H9 (cell line): ENCODE results near the gene NRM. TPM values are rescaled to one million over a fixed set of nuclear protein-coding genes. Genes with fewer than 3 reads are reported as not detected.
A peak's percentile ranks its signal among the peaks of the same experiment; 100 is the strongest.

Source experiments
- DNase-seq: peaks from one replicate; pipeline ENCODE4 v3.0.0-alpha.2; 2017
- H2AFZ ChIP-seq: one replicate; pipeline ENCODE4 v1.6.1; 2013; ENCODE audit warnings: mild to moderate bottlenecking, low read length, control low read depth, moderate library complexity
- H2AK5ac ChIP-seq: 2 replicates; pipeline ENCODE4 v1.6.1; 2013; ENCODE audit warnings: low read length, control low read depth, mixed read lengths; ENCODE audit not compliant: insufficient read length
- H2BK120ac ChIP-seq: one replicate; pipeline ENCODE4 v1.6.1; 2013; ENCODE audit warnings: low read depth, mild to moderate bottlenecking, low read length, control low read depth, inconsistent platforms; ENCODE audit not compliant: poor library complexity, severe bottlenecking
- H2BK12ac ChIP-seq: 2 replicates; pipeline ENCODE4 v1.6.1; 2013; ENCODE audit warnings: low read length, control low read depth, mixed read lengths, low read depth; ENCODE audit not compliant: insufficient read length
- H2BK15ac ChIP-seq: 2 replicates; pipeline ENCODE4 v1.6.1; 2013; ENCODE audit warnings: low read depth, low read length, control low read depth
- H2BK20ac ChIP-seq: one replicate; pipeline ENCODE4 v1.6.1; 2013; ENCODE audit warnings: low read depth, mild to moderate bottlenecking, low read length, control low read depth, inconsistent platforms; ENCODE audit not compliant: poor library complexity, severe bottlenecking
- H2BK5ac ChIP-seq: 2 replicates; pipeline ENCODE4 v1.6.1; 2013; ENCODE audit warnings: low read length, control low read depth, mixed read lengths; ENCODE audit not compliant: insufficient read length
- H3K14ac ChIP-seq: 2 replicates; pipeline ENCODE4 v1.6.1; 2013; ENCODE audit warnings: low read length, control low read depth; ENCODE audit not compliant: insufficient read depth
- H3K18ac ChIP-seq: 2 replicates; pipeline ENCODE4 v1.6.1; 2013; ENCODE audit warnings: low read depth, mild to moderate bottlenecking, mixed read lengths, low read length, control low read depth; ENCODE audit not compliant: insufficient read length
- H3K23ac ChIP-seq: 2 replicates; pipeline ENCODE4 v1.6.1; 2013; ENCODE audit warnings: low read length, control low read depth, mixed read lengths, low read depth; ENCODE audit not compliant: insufficient read length
- H3K23me2 ChIP-seq: 2 replicates; pipeline ENCODE4 v1.6.1; 2013; ENCODE audit warnings: low read depth, mild to moderate bottlenecking, mixed read lengths, low read length, control low read depth; ENCODE audit not compliant: insufficient read length, poor library complexity, severe bottlenecking
- H3K27ac ChIP-seq: 2 replicates; pipeline ENCODE4 v1.5.1; 2013; ENCODE audit warnings: low read length, control low read depth, mixed read lengths, low read depth; ENCODE audit not compliant: insufficient read length
- H3K27me3 ChIP-seq: 2 replicates; pipeline ENCODE4 v1.6.1; 2013; ENCODE audit warnings: low read length, control low read depth, inconsistent platforms; ENCODE audit not compliant: insufficient read depth
- H3K4ac ChIP-seq: 2 replicates; pipeline ENCODE4 v1.6.1; 2013; ENCODE audit warnings: low read depth, mild to moderate bottlenecking, control low read depth, inconsistent platforms, low read length, moderate library complexity
- H3K4me1 ChIP-seq: 2 replicates; pipeline ENCODE4 v1.6.1; 2013; ENCODE audit warnings: low read length, control low read depth, inconsistent platforms; ENCODE audit not compliant: insufficient read depth
- H3K4me2 ChIP-seq: 2 replicates; pipeline ENCODE4 v1.6.1; 2013; ENCODE audit warnings: low read length, control low read depth, mixed read lengths; ENCODE audit not compliant: insufficient read length, insufficient read depth
- H3K56ac ChIP-seq: 2 replicates; pipeline ENCODE4 v1.6.1; 2013; ENCODE audit warnings: low read depth, mild to moderate bottlenecking, mixed read lengths, low read length, control low read depth; ENCODE audit not compliant: insufficient read length
- H3K79me1 ChIP-seq: 2 replicates; pipeline ENCODE4 v1.6.1; 2013; ENCODE audit warnings: low read depth, mild to moderate bottlenecking, moderate library complexity, low read length, control low read depth, inconsistent platforms; ENCODE audit not compliant: insufficient read depth, poor library complexity, severe bottlenecking
- H3K79me2 ChIP-seq: 2 replicates; pipeline ENCODE4 v1.6.1; 2013; ENCODE audit warnings: low read length, control low read depth, inconsistent platforms; ENCODE audit not compliant: insufficient read depth
- H3K9ac ChIP-seq: 2 replicates; pipeline ENCODE4 v1.6.1; 2013; ENCODE audit warnings: low read length, control low read depth, mixed read lengths; ENCODE audit not compliant: insufficient read length; ENCODE audit errors: extremely low read depth
- H3K9me3 ChIP-seq: one replicate; pipeline ENCODE4 v1.6.1; 2013; ENCODE audit warnings: low read depth, low read length, inconsistent platforms; ENCODE audit not compliant: control insufficient read depth
- H3T11ph ChIP-seq: one replicate; pipeline ENCODE4 v1.6.1; 2013; ENCODE audit warnings: mild to moderate bottlenecking, low read length, control low read depth, inconsistent platforms
- H4K20me1 ChIP-seq: one replicate; pipeline ENCODE4 v1.6.1; 2013; ENCODE audit not compliant: control insufficient read depth, insufficient read length, insufficient read depth
- H4K5ac ChIP-seq: 2 replicates; pipeline ENCODE4 v1.6.1; 2013; ENCODE audit warnings: low read depth, mild to moderate bottlenecking, mixed read lengths, low read length, control low read depth; ENCODE audit not compliant: insufficient read length
- H4K8ac ChIP-seq: replicated peaks from 2 replicates; pipeline ENCODE4 v1.6.1; 2013; ENCODE audit warnings: low read length, control low read depth, mixed read lengths, low read depth; ENCODE audit not compliant: insufficient read length
- H4K91ac ChIP-seq: 2 replicates; pipeline ENCODE4 v1.6.1; 2013; ENCODE audit warnings: low read depth, mild to moderate bottlenecking, moderate library complexity, mixed read lengths, low read length, control low read depth; ENCODE audit not compliant: insufficient read length
- H3K27ac Mint-ChIP-seq, 3 experiments: 2 replicates in 2 of 3; 3 replicates in 1 of 3; pipeline ENCODE4 v1.8.0; 2020 to 2021; ENCODE audit warnings: mixed read lengths in 3 of 3, mild to moderate bottlenecking in 1 of 3, moderate library complexity in 1 of 3
- H3K27me3 Mint-ChIP-seq: 2 replicates; pipeline ENCODE4 v1.8.0; 2021; ENCODE audit warnings: low read depth, mild to moderate bottlenecking, moderate library complexity, mixed read lengths
- H3K36me3 Mint-ChIP-seq, 3 experiments: 2 replicates in 2 of 3; 3 replicates in 1 of 3; pipeline ENCODE4 v1.8.0; 2020 to 2021; ENCODE audit warnings: low read depth in 3 of 3, mixed read lengths in 3 of 3; ENCODE audit not compliant: insufficient read depth in 1 of 3
- H3K4me1 Mint-ChIP-seq, 2 experiments: 2 replicates each; pipeline ENCODE4 v1.8.0; 2020; ENCODE audit warnings: mixed read lengths in 2 of 2
- H3K4me3 Mint-ChIP-seq, 2 experiments: 2 replicates in 1 of 2; 3 replicates in 1 of 2; pipeline ENCODE4 v1.8.0; 2020 to 2021; ENCODE audit warnings: mild to moderate bottlenecking in 2 of 2, mixed read lengths in 2 of 2, moderate library complexity in 1 of 2
- H3K9me3 Mint-ChIP-seq, 2 experiments: 2 replicates in 1 of 2; 3 replicates in 1 of 2; pipeline ENCODE4 v1.8.0; 2020; ENCODE audit warnings: mild to moderate bottlenecking in 2 of 2, mixed read lengths in 2 of 2, moderate library complexity in 1 of 2
- WGBS: extraction: QIAGEN DNeasy Blood & Tissue Kit; methylation state at CpG from one replicate; pipeline ENCODE4 v1.1.7; 2013; ENCODE audit warnings: missing lambda C conversion rate, low lambda C conversion rate, mixed read lengths; ENCODE audit not compliant: insufficient read length; ENCODE audit errors: extremely low coverage; 5-methylcytosine and 5-hydroxymethylcytosine counted together
- total RNA-seq: library from RNA; stranded (reverse); gene quantifications from 2 replicates; pipeline ENCODE4 v1.2.1, GENCODE V29; 2021
- TF ChIP-seq, protein P1 (sequence below): fragments of 200-600 bp; sonication (generic); conservative IDR thresholded peaks from 3 replicates; pipeline ENCODE4 v1.8.0; 2021; ENCODE audit warnings: antibody characterized with exemption, mild to moderate bottlenecking

The NRM gene
- total RNA-seq, 1 experiment from 2014 or later, result 36.5 TPM

DNA sequence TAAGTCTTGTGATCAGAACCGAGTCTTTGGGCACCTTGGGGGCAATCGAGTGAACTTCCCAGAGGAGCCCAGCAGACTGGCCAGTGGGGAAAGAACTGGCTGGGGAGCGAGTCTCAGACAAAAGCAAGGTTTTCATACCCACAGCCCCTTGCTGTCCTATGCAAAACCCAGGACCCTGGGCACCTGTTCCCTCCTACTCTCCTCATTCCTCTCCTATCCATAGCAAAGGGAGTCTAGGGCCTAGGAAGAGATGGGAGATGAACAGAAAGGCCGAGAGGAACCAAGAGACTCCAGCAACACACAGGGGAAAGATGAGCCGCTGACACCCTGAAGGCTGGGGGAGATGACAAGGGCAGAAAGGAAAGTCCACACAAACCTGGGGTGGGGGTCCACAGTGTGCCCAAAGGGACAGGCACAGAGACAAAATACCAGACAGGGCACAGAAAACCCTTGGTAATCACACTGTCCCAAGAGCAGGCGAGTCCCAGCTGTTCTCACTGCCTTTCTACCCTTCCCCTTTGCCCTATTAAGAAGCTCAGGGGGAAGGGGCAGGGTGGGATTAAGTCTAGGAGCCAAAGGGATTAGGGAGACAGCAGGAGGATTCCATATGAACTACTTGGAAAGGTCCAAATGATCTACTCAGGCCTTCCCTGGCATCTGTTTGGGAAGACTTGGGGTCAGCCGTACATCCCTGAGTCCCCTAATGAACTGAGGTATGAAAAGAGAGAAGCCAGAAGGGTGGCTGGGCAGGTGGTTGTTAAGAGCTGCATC is 10.8 kb downstream of the NRM start:
- WGBS, result no CpG with 5 or more reads among the region's 7 CpGs
- peak overlapping the region; percentile 60 to 69; a peak in 3 of 5 replicates for H3K4me3 Mint-ChIP-seq
- H3K27ac Mint-ChIP-seq, result peak overlapping the region in 2 of 3 experiments; percentile 9 to 81; a peak in 1 of 7 replicates

More for the DNA sequence above, 10.8 kb downstream of the NRM start:
- H2AFZ ChIP-seq, result no peak overlapping the region
- TF ChIP-seq, protein P1, sequence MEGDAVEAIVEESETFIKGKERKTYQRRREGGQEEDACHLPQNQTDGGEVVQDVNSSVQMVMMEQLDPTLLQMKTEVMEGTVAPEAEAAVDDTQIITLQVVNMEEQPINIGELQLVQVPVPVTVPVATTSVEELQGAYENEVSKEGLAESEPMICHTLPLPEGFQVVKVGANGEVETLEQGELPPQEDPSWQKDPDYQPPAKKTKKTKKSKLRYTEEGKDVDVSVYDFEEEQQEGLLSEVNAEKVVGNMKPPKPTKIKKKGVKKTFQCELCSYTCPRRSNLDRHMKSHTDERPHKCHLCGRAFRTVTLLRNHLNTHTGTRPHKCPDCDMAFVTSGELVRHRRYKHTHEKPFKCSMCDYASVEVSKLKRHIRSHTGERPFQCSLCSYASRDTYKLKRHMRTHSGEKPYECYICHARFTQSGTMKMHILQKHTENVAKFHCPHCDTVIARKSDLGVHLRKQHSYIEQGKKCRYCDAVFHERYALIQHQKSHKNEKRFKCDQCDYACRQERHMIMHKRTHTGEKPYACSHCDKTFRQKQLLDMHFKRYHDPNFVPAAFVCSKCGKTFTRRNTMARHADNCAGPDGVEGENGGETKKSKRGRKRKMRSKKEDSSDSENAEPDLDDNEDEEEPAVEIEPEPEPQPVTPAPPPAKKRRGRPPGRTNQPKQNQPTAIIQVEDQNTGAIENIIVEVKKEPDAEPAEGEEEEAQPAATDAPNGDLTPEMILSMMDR, result no peak
- no peak overlapping the region for H3K9ac ChIP-seq
- H3K14ac ChIP-seq, result no peak overlapping the region
- H3K18ac ChIP-seq, result no peak overlapping the region
- H2BK12ac ChIP-seq, result no peak overlapping the region
- no peak overlapping the region for H3T11ph ChIP-seq
- H2AK5ac ChIP-seq, result no peak overlapping the region
- no peak overlapping the region for H2BK15ac ChIP-seq
- no peak for DNase-seq
- no peaks in the 10 kb centered on the region for H4K20me1 ChIP-seq
- peaks cover 3% of the 10 kb centered on the region for H3K23me2 ChIP-seq
- H3K4me1 ChIP-seq, result peaks cover 14% of the 10 kb centered on the region; the same call in 1 of the 2 replicates
- no peaks in the 10 kb centered on the region for H3K27me3 Mint-ChIP-seq
- no peaks in the 10 kb centered on the region for H3K9me3 ChIP-seq
- H4K5ac ChIP-seq, result no peak overlapping the region
- peaks cover 10 to 33% (median 26%) of the 10 kb centered on the region in 3 experiments; a peak in 6 of 7 replicates for H3K36me3 Mint-ChIP-seq
- H3K4me1 Mint-ChIP-seq, result peaks cover 44 to 48% of the 10 kb centered on the region in 2 experiments
- H3K79me1 ChIP-seq, result no peaks in the 10 kb centered on the region
- no peaks in the 10 kb centered on the region for H3K27me3 ChIP-seq
- H2BK120ac ChIP-seq, result no peak overlapping the region
- no peak overlapping the region for H2BK5ac ChIP-seq
- H3K27ac ChIP-seq, result no peak overlapping the region
- H4K8ac ChIP-seq, result no peak overlapping the region
- H2BK20ac ChIP-seq, result no peak overlapping the region
- no peak overlapping the region for H3K56ac ChIP-seq
- peak overlapping the region; percentile 7 for H3K4me2 ChIP-seq
- H3K4ac ChIP-seq, result no peak overlapping the region
- no peak overlapping the region for H4K91ac ChIP-seq
- H3K9me3 Mint-ChIP-seq, result no peaks in the 10 kb centered on the region; a peak in 1 of 5 replicates
- no peaks in the 10 kb centered on the region; the same call in 1 of the 2 replicates for H3K79me2 ChIP-seq
- no peak overlapping the region for H3K23ac ChIP-seq
